Type B pancreatic cell (in vitro differentiated cells): Measurements from ENCODE around the gene NEK6. TPM values are rescaled to one million over a fixed set of nuclear protein-coding genes. Genes with fewer than 3 reads are reported as not detected.
A peak's percentile ranks its signal among the peaks of the same experiment; 100 is the strongest.

Experiments used
- DNase-seq: peaks from one replicate; pipeline ENCODE4 v3.0.0; 2021; ENCODE audit warnings: mixed read lengths; ENCODE audit not compliant: unreplicated experiment; ENCODE audit errors: extremely low spot score
- H3K27ac Mint-ChIP-seq: 2 replicates; pipeline ENCODE4 v1.8.0; 2021; ENCODE audit warnings: mild to moderate bottlenecking, mixed read lengths
- H3K27me3 Mint-ChIP-seq: 2 replicates; pipeline ENCODE4 v1.8.0; 2021; ENCODE audit warnings: mixed read lengths
- H3K36me3 Mint-ChIP-seq: 2 replicates; pipeline ENCODE4 v1.8.0; 2021; ENCODE audit warnings: mixed read lengths
- H3K4me1 Mint-ChIP-seq: one replicate; pipeline ENCODE4 v1.8.0; 2021; ENCODE audit warnings: mixed read lengths; ENCODE audit not compliant: unreplicated experiment
- H3K4me3 Mint-ChIP-seq: 2 replicates; pipeline ENCODE4 v1.8.0; 2021; ENCODE audit warnings: mild to moderate bottlenecking, mixed read lengths
- H3K9me3 Mint-ChIP-seq: 2 replicates; pipeline ENCODE4 v1.8.0; 2021; ENCODE audit warnings: mixed read lengths
- CTCF ChIP-seq: fragments of 200-600 bp; sonication (generic); conservative IDR thresholded peaks from 2 replicates; pipeline ENCODE4 v1.5.0; 2021; ENCODE audit warnings: antibody characterized with exemption, mild to moderate bottlenecking
- total RNA-seq: library from RNA; stranded (reverse); gene quantifications from 2 replicates; pipeline ENCODE4 v1.2.1, GENCODE V29; 2021; ENCODE audit warnings: low replicate concordance

NEK6 gene
- total RNA-seq, 1 donor from 2014 or later, result 19.3 TPM

- peaks cover 24% of the 10 kb centered on the region for H3K27me3 Mint-ChIP-seq
- no peaks in the 10 kb centered on the region for H3K9me3 Mint-ChIP-seq
- peak overlapping the region; percentile 2 for H3K27ac Mint-ChIP-seq
- DNase-seq, result no peak
- H3K36me3 Mint-ChIP-seq, result no peaks in the 10 kb centered on the region
- peak overlapping the region; percentile 17 for H3K4me3 Mint-ChIP-seq
- TF ChIP-seq CTCF, result no peak
- peaks cover 43% of the 10 kb centered on the region for H3K4me1 Mint-ChIP-seq
Measured at GRCh38 chr9:124260769-124261603, 3.2 kb downstream of the NEK6 start.

GRCh38 chr9:124261736-124262648 lies 4.2 kb downstream of the NEK6 start:
- DNase-seq, result no peak
- Mint-ChIP-seq H3K4me3 (peak overlapping the region; percentile 4), H3K36me3 (no peaks in the 10 kb centered on the region), H3K4me1 (peaks cover 33% of the 10 kb centered on the region), H3K27me3 (peaks cover 16% of the 10 kb centered on the region), H3K27ac (peak overlapping the region; percentile 50), H3K9me3 (no peaks in the 10 kb centered on the region)
- no peak for TF ChIP-seq CTCF

- no peak for TF ChIP-seq CTCF
- DNase-seq, result no peak
- no peak overlapping the region for H3K4me3 Mint-ChIP-seq
- peaks cover 12% of the 10 kb centered on the region for H3K27me3 Mint-ChIP-seq
- peak overlapping the region; percentile 50 for H3K27ac Mint-ChIP-seq
- H3K4me1 Mint-ChIP-seq, result peaks cover 33% of the 10 kb centered on the region
- H3K9me3 Mint-ChIP-seq, result no peaks in the 10 kb centered on the region
- no peaks in the 10 kb centered on the region for H3K36me3 Mint-ChIP-seq
Measured at GRCh38 chr9:124262649-124262972, 4.9 kb downstream of the NEK6 start.

GRCh38 chr9:124263213-124263612 lies 5.5 kb downstream of the NEK6 start:
- no peak overlapping the region for H3K27ac Mint-ChIP-seq
- H3K27me3 Mint-ChIP-seq, result peaks cover 11% of the 10 kb centered on the region
- no peak for TF ChIP-seq CTCF
- DNase-seq, result no peak
- no peaks in the 10 kb centered on the region for H3K9me3 Mint-ChIP-seq
- no peaks in the 10 kb centered on the region for H3K36me3 Mint-ChIP-seq
- H3K4me1 Mint-ChIP-seq, result peaks cover 32% of the 10 kb centered on the region
- H3K4me3 Mint-ChIP-seq, result no peak overlapping the region

GRCh38 chr9:124263800-124264426 lies 6.2 kb downstream of the NEK6 start:
- Mint-ChIP-seq H3K27me3 (peaks cover 6% of the 10 kb centered on the region), H3K27ac (no peak overlapping the region), H3K4me1 (peaks cover 27% of the 10 kb centered on the region), H3K9me3 (no peaks in the 10 kb centered on the region), H3K36me3 (no peaks in the 10 kb centered on the region), H3K4me3 (no peak overlapping the region)
- DNase-seq, result no peak
- TF ChIP-seq CTCF, result no peak
